Activated B cell treated with CpG ODN at 0.5 μM for 24 hours (primary cell): ENCODE data around the gene SLC48A1. TPM values are rescaled to one million over a fixed set of nuclear protein-coding genes. Genes with fewer than 3 reads are reported as not detected.

Experiments
- ATAC-seq: fragments of 200-7000 bp; cut with Tn5 transposase; one replicate; pipeline ENCODE4 v1.10.0; 2021; ENCODE audit warnings: low read depth, mild to moderate bottlenecking, moderate library complexity
- CTCF ChIA-PET: fragments of 350-600 bp; sonication (Branson Sonifier 250); formaldehyde crosslinking; loops from one replicate; lab custom pipeline; 2021; ENCODE audit warnings: antibody characterized with exemption; lab: Charles Lee
- POLR2A ChIA-PET: fragments of 350-600 bp; sonication (Branson Sonifier 250); formaldehyde crosslinking; loops from one replicate; lab custom pipeline; 2021; ENCODE audit warnings: antibody characterized with exemption; lab: Charles Lee
- DNase-seq: peaks from one replicate; pipeline ENCODE4 v3.0.0; 2022
- H3K27ac Mint-ChIP-seq: one replicate; pipeline ENCODE4 v1.8.0; 2020; ENCODE audit warnings: mixed read lengths
- H3K27me3 Mint-ChIP-seq: one replicate; pipeline ENCODE4 v1.8.0; 2021; ENCODE audit warnings: mixed read lengths
- H3K36me3 Mint-ChIP-seq: one replicate; pipeline ENCODE4 v1.8.0; 2021; ENCODE audit warnings: low read depth, mixed read lengths
- H3K4me1 Mint-ChIP-seq: one replicate; pipeline ENCODE4 v1.8.0; 2021; ENCODE audit warnings: mixed read lengths
- H3K4me3 Mint-ChIP-seq: one replicate; pipeline ENCODE4 v1.8.0; 2020; ENCODE audit warnings: mild to moderate bottlenecking, mixed read lengths
- H3K9me3 Mint-ChIP-seq: one replicate; pipeline ENCODE4 v1.8.0; 2020; ENCODE audit warnings: mixed read lengths
- intact Hi-C: fragments of 100-400 bp; cut with micrococcal nuclease; formaldehyde crosslinking; loops from one replicate; pipeline ENCODE4 v1.15.1; 2024
- total RNA-seq: library from RNA; stranded (reverse); gene quantifications from 2 replicates; pipeline ENCODE4 v1.2.3, GENCODE V29; 2022
- TF ChIP-seq, protein P1 (sequence below): fragments of 200-600 bp; IDR thresholded peaks from one replicate; pipeline ENCODE4 v1.8.0; 2022; ENCODE audit warnings: antibody characterized with exemption, mild to moderate bottlenecking

SLC48A1 gene
- total RNA-seq, 1 donor from 2014 or later, result 12.8 TPM

DNA sequence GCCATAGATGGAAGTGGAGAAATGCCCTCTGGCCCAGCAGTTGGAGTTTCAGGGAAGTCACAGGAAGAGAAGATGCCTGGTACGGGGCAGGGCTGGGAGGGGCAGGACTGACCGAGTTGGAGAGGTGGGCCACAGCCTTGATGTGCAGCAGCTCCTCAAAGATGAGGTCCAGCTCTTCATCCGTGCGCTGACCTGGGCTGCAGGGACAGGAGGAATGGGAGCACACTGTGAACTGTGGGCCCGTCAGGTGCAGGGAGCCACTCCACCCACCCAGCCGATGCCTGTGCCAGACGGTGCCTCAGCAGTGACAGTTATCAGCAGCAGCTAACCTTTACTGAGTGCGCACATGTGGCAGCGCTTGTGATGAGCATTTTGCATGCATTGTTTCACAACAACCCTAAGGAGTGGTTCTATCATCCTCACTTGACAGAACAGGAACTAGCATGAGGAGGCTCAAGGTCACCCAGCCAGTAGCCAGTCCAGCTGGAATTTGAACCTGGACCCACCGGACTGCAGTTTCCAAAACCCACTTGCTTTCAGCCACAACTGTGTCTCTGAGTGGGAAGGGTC, 22.7 kb upstream of the SLC48A1 start:
- DNase-seq (no peak), ATAC-seq (no peak)
- intact Hi-C loops, result no loop called here
- H3K27me3 Mint-ChIP-seq, result no peaks in the 10 kb centered on the region
- ChIA-PET POLR2A (no interaction called here), CTCF (no interaction called here)
- H3K4me3 Mint-ChIP-seq, result no peak overlapping the region
- peaks cover 61% of the 10 kb centered on the region for H3K4me1 Mint-ChIP-seq
- TF ChIP-seq, protein P1, sequence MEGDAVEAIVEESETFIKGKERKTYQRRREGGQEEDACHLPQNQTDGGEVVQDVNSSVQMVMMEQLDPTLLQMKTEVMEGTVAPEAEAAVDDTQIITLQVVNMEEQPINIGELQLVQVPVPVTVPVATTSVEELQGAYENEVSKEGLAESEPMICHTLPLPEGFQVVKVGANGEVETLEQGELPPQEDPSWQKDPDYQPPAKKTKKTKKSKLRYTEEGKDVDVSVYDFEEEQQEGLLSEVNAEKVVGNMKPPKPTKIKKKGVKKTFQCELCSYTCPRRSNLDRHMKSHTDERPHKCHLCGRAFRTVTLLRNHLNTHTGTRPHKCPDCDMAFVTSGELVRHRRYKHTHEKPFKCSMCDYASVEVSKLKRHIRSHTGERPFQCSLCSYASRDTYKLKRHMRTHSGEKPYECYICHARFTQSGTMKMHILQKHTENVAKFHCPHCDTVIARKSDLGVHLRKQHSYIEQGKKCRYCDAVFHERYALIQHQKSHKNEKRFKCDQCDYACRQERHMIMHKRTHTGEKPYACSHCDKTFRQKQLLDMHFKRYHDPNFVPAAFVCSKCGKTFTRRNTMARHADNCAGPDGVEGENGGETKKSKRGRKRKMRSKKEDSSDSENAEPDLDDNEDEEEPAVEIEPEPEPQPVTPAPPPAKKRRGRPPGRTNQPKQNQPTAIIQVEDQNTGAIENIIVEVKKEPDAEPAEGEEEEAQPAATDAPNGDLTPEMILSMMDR, result no peak
- H3K9me3 Mint-ChIP-seq, result no peaks in the 10 kb centered on the region
- H3K36me3 Mint-ChIP-seq, result no peaks in the 10 kb centered on the region
- H3K27ac Mint-ChIP-seq, result no peak overlapping the region

DNA sequence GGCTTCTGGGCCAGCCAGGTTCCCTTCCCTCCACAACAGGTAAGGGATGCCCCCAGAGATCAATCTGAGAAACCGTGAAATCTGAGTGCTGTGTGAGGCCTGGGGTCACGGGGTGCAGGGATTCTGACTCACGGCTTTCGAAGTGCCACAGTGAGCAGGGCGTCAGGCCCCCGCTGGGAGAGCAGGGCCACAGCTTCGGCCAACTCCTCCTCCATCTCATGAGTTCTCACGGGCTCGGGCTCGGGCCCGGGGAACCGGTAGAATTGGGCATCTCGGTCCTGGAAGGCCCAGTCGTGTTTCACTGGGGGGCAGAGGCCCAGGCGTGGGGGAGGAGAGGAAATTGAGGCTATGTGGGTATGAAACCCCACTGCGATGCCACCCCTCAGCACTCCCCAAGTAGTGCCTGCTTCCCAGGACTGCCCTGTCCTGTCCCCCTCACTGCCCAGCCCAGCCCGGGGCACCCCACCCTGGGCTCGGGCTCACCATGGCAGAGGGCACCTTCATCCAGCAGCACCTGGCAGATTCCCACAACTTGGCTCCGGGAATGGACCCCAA, 22.0 kb upstream of the SLC48A1 start:
- Mint-ChIP-seq H3K9me3 (no peaks in the 10 kb centered on the region), H3K36me3 (no peaks in the 10 kb centered on the region), H3K27me3 (no peaks in the 10 kb centered on the region), H3K4me1 (peaks cover 62% of the 10 kb centered on the region), H3K4me3 (no peak overlapping the region), H3K27ac (no peak overlapping the region)
- TF ChIP-seq, protein P1, result no peak
- intact Hi-C loops, result no loop called here
- POLR2A ChIA-PET, result no interaction called here
- DNase-seq (no peak), ATAC-seq (no peak)
- CTCF ChIA-PET, result no interaction called here

DNA sequence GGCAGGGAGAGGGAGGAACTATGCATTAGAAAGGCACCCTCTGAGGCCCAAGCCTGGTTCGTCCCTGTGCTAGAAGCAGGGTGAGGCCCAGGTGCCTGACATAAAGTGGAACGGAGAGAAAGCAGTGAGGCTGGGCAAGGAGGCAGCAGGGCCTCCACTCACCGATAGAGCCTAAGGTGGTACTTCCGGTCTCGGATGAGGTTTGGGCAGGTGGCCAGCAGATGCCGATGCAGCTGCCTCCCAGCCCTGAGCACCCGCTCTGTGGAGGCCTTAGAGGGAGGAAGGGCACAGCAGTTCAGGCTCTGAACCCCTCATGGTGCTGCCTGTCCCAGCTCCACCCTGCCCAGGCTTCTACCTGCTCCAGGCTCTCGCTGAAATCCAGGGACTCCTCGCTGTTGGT, 21.5 kb upstream of the SLC48A1 start:
- Mint-ChIP-seq H3K4me3 (no peak overlapping the region), H3K27ac (no peak overlapping the region), H3K27me3 (no peaks in the 10 kb centered on the region), H3K36me3 (no peaks in the 10 kb centered on the region), H3K9me3 (no peaks in the 10 kb centered on the region), H3K4me1 (peaks cover 62% of the 10 kb centered on the region)
- DNase-seq (no peak), ATAC-seq (no peak)
- TF ChIP-seq, protein P1, result no peak
- intact Hi-C loops, result no loop called here
- ChIA-PET POLR2A (interaction anchor here (0.6 kb wide), 1 partner anchor 38 kb away, joined by 5 read pairs; no protein-coding TSS in a partner anchor), CTCF (no interaction called here)

DNA sequence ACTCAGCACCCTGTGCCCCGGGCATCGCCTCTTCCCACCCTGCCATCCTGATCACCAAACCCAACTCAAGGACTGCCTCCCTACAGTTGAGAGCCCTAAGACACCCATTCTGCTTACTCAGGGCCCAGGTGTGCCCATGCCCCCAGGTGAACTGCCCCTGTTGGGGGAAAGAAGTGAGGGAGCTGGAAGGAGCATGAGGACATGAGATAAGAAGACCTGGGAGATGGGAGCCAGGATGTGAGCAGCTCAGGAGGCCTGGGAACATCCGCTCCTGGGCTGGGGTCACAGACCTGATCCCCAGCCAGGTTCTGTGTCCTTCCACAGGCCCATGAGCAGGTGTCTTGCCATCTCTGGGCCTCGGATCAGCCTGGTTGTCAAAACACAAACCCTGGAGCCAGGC, 20.9 kb upstream of the SLC48A1 start:
- H3K27ac Mint-ChIP-seq, result peak overlapping the region; percentile 26
- ATAC-seq (no peak), DNase-seq (no peak)
- H3K9me3 Mint-ChIP-seq, result no peaks in the 10 kb centered on the region
- H3K36me3 Mint-ChIP-seq, result no peaks in the 10 kb centered on the region
- H3K4me3 Mint-ChIP-seq, result no peak overlapping the region
- H3K4me1 Mint-ChIP-seq, result peaks cover 62% of the 10 kb centered on the region
- H3K27me3 Mint-ChIP-seq, result no peaks in the 10 kb centered on the region
- TF ChIP-seq, protein P1, result no peak
- ChIA-PET CTCF (interaction anchor here (1.5 kb wide), 1 partner anchor 10 kb away, joined by 6 read pairs; no protein-coding TSS in a partner anchor), POLR2A (no interaction called here)
- intact Hi-C loops, result no loop called here

DNA sequence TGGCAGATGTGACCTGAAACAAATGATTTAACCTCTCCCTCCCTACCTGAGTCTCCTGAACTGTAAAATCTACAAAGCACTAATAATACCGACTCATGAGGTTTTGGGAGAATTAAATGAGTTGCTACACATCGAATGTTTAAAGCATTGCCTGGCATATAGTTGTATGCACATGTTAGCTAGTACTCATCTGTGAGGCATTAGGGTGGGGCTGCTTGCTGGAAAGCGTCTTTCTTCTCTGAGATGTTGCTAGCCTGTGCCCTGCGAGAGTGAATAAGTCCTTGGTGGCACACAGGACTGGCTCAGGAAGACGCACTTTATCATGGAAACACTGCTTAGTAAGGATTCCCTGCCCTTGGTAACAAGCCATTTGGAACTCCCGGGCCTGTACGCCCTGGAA, 20.5 kb upstream of the SLC48A1 start:
- POLR2A ChIA-PET, result no interaction called here
- no peaks in the 10 kb centered on the region for H3K36me3 Mint-ChIP-seq
- CTCF ChIA-PET, result interaction anchor here (1.5 kb wide), 1 partner anchor 10 kb away, joined by 6 read pairs; no protein-coding TSS in a partner anchor

More for the DNA sequence above, 20.5 kb upstream of the SLC48A1 start:
- DNase-seq, result no peak
- Mint-ChIP-seq H3K27me3 (no peaks in the 10 kb centered on the region), H3K4me3 (no peak overlapping the region), H3K27ac (no peak overlapping the region), H3K9me3 (no peaks in the 10 kb centered on the region), H3K4me1 (peaks cover 62% of the 10 kb centered on the region)
- intact Hi-C loops, result no loop called here
- ATAC-seq, result no peak
- TF ChIP-seq, protein P1, result no peak
